Immature natural killer cell (primary cell): ENCODE data around the gene ECD. TPM values are rescaled to one million over a fixed set of nuclear protein-coding genes. Genes with fewer than 3 reads are reported as not detected.
"Not testable (repeated sequence)": the region's sequence is repeated elsewhere in the genome, so short reads cannot be mapped to it uniquely, and the experiment has no call there.

Experiments used
- DNase-seq, 3 donors: peaks; one replicate each; pipeline ENCODE4 v3.0.0; 2022; ENCODE audit warnings: mixed read lengths in 1 of 3
- H3K27ac Mint-ChIP-seq, 6 donors: one replicate each; pipeline ENCODE4 v1.8.0; 2020; ENCODE audit warnings: mixed read lengths in 6 of 6, mild to moderate bottlenecking in 5 of 6, inconsistent platforms in 4 of 6, moderate library complexity in 3 of 6
- H3K27me3 Mint-ChIP-seq, 3 donors: one replicate each; pipeline ENCODE4 v1.8.0; 2020 to 2021; ENCODE audit warnings: low read depth in 3 of 3, mild to moderate bottlenecking in 3 of 3, mixed read lengths in 3 of 3, moderate library complexity in 3 of 3, inconsistent platforms in 1 of 3
- H3K36me3 Mint-ChIP-seq, 3 donors: one replicate each; pipeline ENCODE4 v1.8.0; 2020; ENCODE audit warnings: mixed read lengths in 3 of 3, inconsistent platforms in 2 of 3, mild to moderate bottlenecking in 2 of 3
- H3K4me1 Mint-ChIP-seq, 2 donors: one replicate each; pipeline ENCODE4 v1.8.0; 2020; ENCODE audit warnings: inconsistent platforms in 2 of 2, mild to moderate bottlenecking in 2 of 2, mixed read lengths in 2 of 2, moderate library complexity in 1 of 2
- H3K4me3 Mint-ChIP-seq, 5 donors: one replicate each; pipeline ENCODE4 v1.8.0; 2020; ENCODE audit warnings: mild to moderate bottlenecking in 5 of 5, mixed read lengths in 5 of 5, inconsistent platforms in 3 of 5, moderate library complexity in 3 of 5
- H3K9me3 Mint-ChIP-seq, 6 donors: one replicate each; pipeline ENCODE4 v1.8.0; 2020; ENCODE audit warnings: mild to moderate bottlenecking in 6 of 6, mixed read lengths in 6 of 6, inconsistent platforms in 4 of 6, moderate library complexity in 3 of 6
- polyA plus RNA-seq, 3 donors: library from polyadenylated mRNA; unstranded; fragments of 300-500 nt; fragmentation: Illumina TruSeq; gene quantifications; one replicate each; pipeline ENCODE4 v1.2.3, GENCODE V29; 2021

ECD gene
- polyA plus RNA-seq, 3 donors from 2014 or later: 26.3 to 41.8 (median 30.3) TPM

- Mint-ChIP-seq H3K36me3 (peaks cover 19 to 40% (median 29%) of the 10 kb centered on the region in 3 donors), H3K27ac (no peak overlapping the region), H3K9me3 (no peaks in the 10 kb centered on the region), H3K4me1 (no peaks in the 10 kb centered on the region), H3K27me3 (no peaks in the 10 kb centered on the region), H3K4me3 (no peak overlapping the region)
- no peak for DNase-seq
Observed at GRCh38 chr10:73141603-73142002, 26.2 kb downstream of the ECD start.

- no peaks in the 10 kb centered on the region for H3K4me1 Mint-ChIP-seq
- no peak overlapping the region for H3K4me3 Mint-ChIP-seq
- H3K27me3 Mint-ChIP-seq: no peaks in the 10 kb centered on the region
- no peaks in the 10 kb centered on the region for H3K9me3 Mint-ChIP-seq
- no peak overlapping the region for H3K27ac Mint-ChIP-seq
- H3K36me3 Mint-ChIP-seq: peaks cover 19 to 47% (median 31%) of the 10 kb centered on the region in 3 donors
- no peak for DNase-seq
Observed at GRCh38 chr10:73139251-73139650, 28.6 kb downstream of the ECD start.

- H3K27ac Mint-ChIP-seq: no peak overlapping the region
- DNase-seq: no peak
- H3K9me3 Mint-ChIP-seq: no peaks in the 10 kb centered on the region
- H3K36me3 Mint-ChIP-seq: peaks cover 24 to 43% (median 35%) of the 10 kb centered on the region in 3 donors
- H3K27me3 Mint-ChIP-seq: no peaks in the 10 kb centered on the region
- H3K4me3 Mint-ChIP-seq: no peak overlapping the region
- no peaks in the 10 kb centered on the region for H3K4me1 Mint-ChIP-seq
Observed at GRCh38 chr10:73136627-73137026, 31.2 kb downstream of the ECD start.

- H3K4me1 Mint-ChIP-seq: no peaks in the 10 kb centered on the region
- H3K27me3 Mint-ChIP-seq: no peaks in the 10 kb centered on the region
- no peak for DNase-seq
- no peaks in the 10 kb centered on the region for H3K9me3 Mint-ChIP-seq
- H3K4me3 Mint-ChIP-seq: no peak overlapping the region
- H3K27ac Mint-ChIP-seq: no peak overlapping the region
- H3K36me3 Mint-ChIP-seq: peaks cover 26 to 46% (median 40%) of the 10 kb centered on the region in 3 donors
Observed at GRCh38 chr10:73134727-73135126, 33.1 kb downstream of the ECD start.

- no peak for DNase-seq
- no peaks in the 10 kb centered on the region for H3K27me3 Mint-ChIP-seq
- H3K4me3 Mint-ChIP-seq: no peak overlapping the region
- no peaks in the 10 kb centered on the region for H3K4me1 Mint-ChIP-seq
- no peaks in the 10 kb centered on the region for H3K9me3 Mint-ChIP-seq
- no peak overlapping the region for H3K27ac Mint-ChIP-seq
- peaks cover 25 to 33% (median 32%) of the 10 kb centered on the region in 3 donors for H3K36me3 Mint-ChIP-seq
Observed at GRCh38 chr10:73131913-73132686, 35.7 kb downstream of the ECD start.

- peaks cover 25 to 32% (median 30%) of the 10 kb centered on the region in 3 donors for H3K36me3 Mint-ChIP-seq
- no peak for DNase-seq
- H3K4me3 Mint-ChIP-seq: no peak overlapping the region
- no peaks in the 10 kb centered on the region for H3K9me3 Mint-ChIP-seq
- H3K27ac Mint-ChIP-seq: no peak overlapping the region
- H3K4me1 Mint-ChIP-seq: no peaks in the 10 kb centered on the region
- H3K27me3 Mint-ChIP-seq: no peaks in the 10 kb centered on the region
Observed at GRCh38 chr10:73131301-73131700, 36.5 kb downstream of the ECD start.

GRCh38 chr10:73126343-73126742 lies 41.5 kb downstream of the ECD start:
- no peaks in the 10 kb centered on the region for H3K27me3 Mint-ChIP-seq
- H3K27ac Mint-ChIP-seq: peak overlapping the region in 2 of 6 donors; percentile 20 to 46
- H3K4me1 Mint-ChIP-seq: no peaks in the 10 kb centered on the region
- no peak for DNase-seq
- H3K4me3 Mint-ChIP-seq: no peak overlapping the region
- H3K9me3 Mint-ChIP-seq: no peaks in the 10 kb centered on the region
- H3K36me3 Mint-ChIP-seq: peaks cover 9 to 16% (median 11%) of the 10 kb centered on the region in 3 donors

GRCh38 chr10:73119952-73120351 lies 47.9 kb downstream of the ECD start:
- no peak for DNase-seq
- H3K27ac Mint-ChIP-seq: no peak overlapping the region
- no peaks in the 10 kb centered on the region for H3K27me3 Mint-ChIP-seq
- no peak overlapping the region for H3K4me3 Mint-ChIP-seq
- no peaks in the 10 kb centered on the region for H3K9me3 Mint-ChIP-seq
- no peaks in the 10 kb centered on the region for H3K36me3 Mint-ChIP-seq
- H3K4me1 Mint-ChIP-seq: no peaks in the 10 kb centered on the region

- H3K27me3 Mint-ChIP-seq: no peaks in the 10 kb centered on the region
- no peak overlapping the region for H3K4me3 Mint-ChIP-seq
- no peaks in the 10 kb centered on the region for H3K36me3 Mint-ChIP-seq
- H3K27ac Mint-ChIP-seq: no peak overlapping the region
- no peak for DNase-seq
- H3K9me3 Mint-ChIP-seq: no peaks in the 10 kb centered on the region
- H3K4me1 Mint-ChIP-seq: no peaks in the 10 kb centered on the region
Observed at GRCh38 chr10:73119457-73119856, 48.4 kb downstream of the ECD start.

GRCh38 chr10:73117976-73118743 lies 49.6 kb downstream of the ECD start:
- Mint-ChIP-seq H3K27ac (no peak overlapping the region), H3K4me3 (no peak overlapping the region), H3K27me3 (no peaks in the 10 kb centered on the region)

GRCh38 chr10:73116017-73116416 lies 51.8 kb downstream of the ECD start:
- Mint-ChIP-seq H3K4me1 (peaks cover 0 to 4% of the 10 kb centered on the region in 2 donors), H3K36me3 (no peaks in the 10 kb centered on the region)

More at GRCh38 chr10:73117976-73118743, 49.6 kb downstream of the ECD start:
- Mint-ChIP-seq H3K36me3 (no peaks in the 10 kb centered on the region), H3K4me1 (no peaks in the 10 kb centered on the region), H3K9me3 (no peaks in the 10 kb centered on the region)
- no peak for DNase-seq

GRCh38 chr10:73113551-73113950 lies 54.3 kb downstream of the ECD start:
- H3K4me3 Mint-ChIP-seq: no peak overlapping the region
- H3K9me3 Mint-ChIP-seq: peaks cover 0 to 3% (median 0%) of the 10 kb centered on the region in 6 donors
- no peaks in the 10 kb centered on the region for H3K27me3 Mint-ChIP-seq
- peaks cover 13 to 14% of the 10 kb centered on the region in 2 donors for H3K4me1 Mint-ChIP-seq
- H3K36me3 Mint-ChIP-seq: peaks cover 3 to 11% (median 6%) of the 10 kb centered on the region in 3 donors
- H3K27ac Mint-ChIP-seq: no peak overlapping the region
- DNase-seq: no peak

More at GRCh38 chr10:73116017-73116416, 51.8 kb downstream of the ECD start:
- DNase-seq: no peak
- Mint-ChIP-seq H3K27ac (no peak overlapping the region), H3K4me3 (no peak overlapping the region), H3K27me3 (no peaks in the 10 kb centered on the region), H3K9me3 (no peaks in the 10 kb centered on the region)

GRCh38 chr10:73112032-73112431 lies 55.8 kb downstream of the ECD start:
- H3K9me3 Mint-ChIP-seq, DNase-seq, H3K27me3 Mint-ChIP-seq, H3K4me3 Mint-ChIP-seq, H3K27ac Mint-ChIP-seq: not testable (repeated sequence)
- H3K36me3 Mint-ChIP-seq: peaks cover 3 to 17% (median 9%) of the 10 kb centered on the region in 3 donors
- peaks cover 13 to 14% of the 10 kb centered on the region in 2 donors for H3K4me1 Mint-ChIP-seq

GRCh38 chr10:73110345-73110849 lies 57.4 kb downstream of the ECD start, which contains the start of gene NUDT13:
Gene NUDT13 (plus strand): TSS chr10:73110455. CDS start chr10:73114366, 3,911 bp downstream.
- Mint-ChIP-seq H3K4me3 (peak within 1 kb of the TSS; percentile 85 to 99 (median 90)), H3K36me3 (peaks cover 8 to 20% (median 16%) of the 10 kb centered on the region in 3 donors), H3K9me3 (peaks cover 0 to 3% (median 0%) of the 10 kb centered on the region in 6 donors), H3K27me3 (peaks cover 0 to 4% (median 0%) of the 10 kb centered on the region in 3 donors), H3K4me1 (peaks cover 13 to 14% of the 10 kb centered on the region in 2 donors), H3K27ac (peak within 1 kb of the TSS; percentile 81 to 94 (median 91))
- peak; percentile 29 to 49 (median 44) for DNase-seq
